Measurements from ENCODE around the gene PROS1.

- TF ChIP-seq, protein P1, sequence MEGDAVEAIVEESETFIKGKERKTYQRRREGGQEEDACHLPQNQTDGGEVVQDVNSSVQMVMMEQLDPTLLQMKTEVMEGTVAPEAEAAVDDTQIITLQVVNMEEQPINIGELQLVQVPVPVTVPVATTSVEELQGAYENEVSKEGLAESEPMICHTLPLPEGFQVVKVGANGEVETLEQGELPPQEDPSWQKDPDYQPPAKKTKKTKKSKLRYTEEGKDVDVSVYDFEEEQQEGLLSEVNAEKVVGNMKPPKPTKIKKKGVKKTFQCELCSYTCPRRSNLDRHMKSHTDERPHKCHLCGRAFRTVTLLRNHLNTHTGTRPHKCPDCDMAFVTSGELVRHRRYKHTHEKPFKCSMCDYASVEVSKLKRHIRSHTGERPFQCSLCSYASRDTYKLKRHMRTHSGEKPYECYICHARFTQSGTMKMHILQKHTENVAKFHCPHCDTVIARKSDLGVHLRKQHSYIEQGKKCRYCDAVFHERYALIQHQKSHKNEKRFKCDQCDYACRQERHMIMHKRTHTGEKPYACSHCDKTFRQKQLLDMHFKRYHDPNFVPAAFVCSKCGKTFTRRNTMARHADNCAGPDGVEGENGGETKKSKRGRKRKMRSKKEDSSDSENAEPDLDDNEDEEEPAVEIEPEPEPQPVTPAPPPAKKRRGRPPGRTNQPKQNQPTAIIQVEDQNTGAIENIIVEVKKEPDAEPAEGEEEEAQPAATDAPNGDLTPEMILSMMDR (IDR thresholded peaks at IDR 0.05), result no peak
- no peak for TF ChIP-seq POLR2A (IDR thresholded peaks at IDR 0.05)
These were observed 18.5 kb upstream of the PROS1 start for GRCh38 chr3:93992207-93992606.
